WTC11 (cell line): ENCODE data around the gene NETO1.

Experiments
- TF ChIP-seq, protein P1 (sequence below): sonication (generic); formaldehyde crosslinking; IDR thresholded peaks from 2 replicates; pipeline ENCODE4 v1.8.0; 2023; ENCODE audit warnings: missing genetic modification reagents
- TF ChIP-seq, protein P2 (sequence below): fragments of 200-600 bp; IDR thresholded peaks from 2 replicates; pipeline ENCODE4 v1.8.0; 2022; ENCODE audit warnings: antibody characterized with exemption
- TF ChIP-seq, protein P3 (sequence below): sonication (generic); formaldehyde crosslinking; IDR thresholded peaks from 2 replicates; pipeline ENCODE4 v1.8.0; 2022; ENCODE audit warnings: mild to moderate bottlenecking, missing genetic modification reagents
- TF ChIP-seq, protein P4 (sequence below): sonication (generic); formaldehyde crosslinking; IDR thresholded peaks from 2 replicates; pipeline ENCODE4 v1.8.1; 2022; ENCODE audit warnings: mild to moderate bottlenecking, moderate library complexity, missing genetic modification reagents

DNA sequence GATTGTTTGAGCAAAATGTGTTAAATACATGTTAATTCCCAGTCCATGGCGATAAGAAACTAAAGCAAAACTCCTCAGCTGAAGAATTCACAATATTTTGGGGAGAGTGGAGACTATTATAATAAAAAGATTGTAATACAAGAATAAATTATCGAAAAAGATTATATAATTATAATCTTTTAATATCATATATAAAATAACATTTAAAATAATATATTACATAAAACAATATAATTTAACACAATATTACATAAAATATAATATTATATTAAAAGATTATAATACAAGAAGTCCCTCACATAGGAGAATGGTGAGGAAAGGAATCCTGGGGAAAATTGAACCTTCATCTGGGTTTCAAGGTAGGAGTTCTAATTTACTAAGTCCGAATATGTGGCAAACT lies 33.1 kb downstream of the NETO1 start:
- TF ChIP-seq, protein P1, sequence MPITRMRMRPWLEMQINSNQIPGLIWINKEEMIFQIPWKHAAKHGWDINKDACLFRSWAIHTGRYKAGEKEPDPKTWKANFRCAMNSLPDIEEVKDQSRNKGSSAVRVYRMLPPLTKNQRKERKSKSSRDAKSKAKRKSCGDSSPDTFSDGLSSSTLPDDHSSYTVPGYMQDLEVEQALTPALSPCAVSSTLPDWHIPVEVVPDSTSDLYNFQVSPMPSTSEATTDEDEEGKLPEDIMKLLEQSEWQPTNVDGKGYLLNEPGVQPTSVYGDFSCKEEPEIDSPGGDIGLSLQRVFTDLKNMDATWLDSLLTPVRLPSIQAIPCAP (CRISPR knock-in tag), result no peak
- TF ChIP-seq, protein P2, sequence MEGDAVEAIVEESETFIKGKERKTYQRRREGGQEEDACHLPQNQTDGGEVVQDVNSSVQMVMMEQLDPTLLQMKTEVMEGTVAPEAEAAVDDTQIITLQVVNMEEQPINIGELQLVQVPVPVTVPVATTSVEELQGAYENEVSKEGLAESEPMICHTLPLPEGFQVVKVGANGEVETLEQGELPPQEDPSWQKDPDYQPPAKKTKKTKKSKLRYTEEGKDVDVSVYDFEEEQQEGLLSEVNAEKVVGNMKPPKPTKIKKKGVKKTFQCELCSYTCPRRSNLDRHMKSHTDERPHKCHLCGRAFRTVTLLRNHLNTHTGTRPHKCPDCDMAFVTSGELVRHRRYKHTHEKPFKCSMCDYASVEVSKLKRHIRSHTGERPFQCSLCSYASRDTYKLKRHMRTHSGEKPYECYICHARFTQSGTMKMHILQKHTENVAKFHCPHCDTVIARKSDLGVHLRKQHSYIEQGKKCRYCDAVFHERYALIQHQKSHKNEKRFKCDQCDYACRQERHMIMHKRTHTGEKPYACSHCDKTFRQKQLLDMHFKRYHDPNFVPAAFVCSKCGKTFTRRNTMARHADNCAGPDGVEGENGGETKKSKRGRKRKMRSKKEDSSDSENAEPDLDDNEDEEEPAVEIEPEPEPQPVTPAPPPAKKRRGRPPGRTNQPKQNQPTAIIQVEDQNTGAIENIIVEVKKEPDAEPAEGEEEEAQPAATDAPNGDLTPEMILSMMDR, result no peak
- TF ChIP-seq, protein P3, sequence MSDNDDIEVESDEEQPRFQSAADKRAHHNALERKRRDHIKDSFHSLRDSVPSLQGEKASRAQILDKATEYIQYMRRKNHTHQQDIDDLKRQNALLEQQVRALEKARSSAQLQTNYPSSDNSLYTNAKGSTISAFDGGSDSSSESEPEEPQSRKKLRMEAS (CRISPR knock-in tag), result no peak
- TF ChIP-seq, protein P4, sequence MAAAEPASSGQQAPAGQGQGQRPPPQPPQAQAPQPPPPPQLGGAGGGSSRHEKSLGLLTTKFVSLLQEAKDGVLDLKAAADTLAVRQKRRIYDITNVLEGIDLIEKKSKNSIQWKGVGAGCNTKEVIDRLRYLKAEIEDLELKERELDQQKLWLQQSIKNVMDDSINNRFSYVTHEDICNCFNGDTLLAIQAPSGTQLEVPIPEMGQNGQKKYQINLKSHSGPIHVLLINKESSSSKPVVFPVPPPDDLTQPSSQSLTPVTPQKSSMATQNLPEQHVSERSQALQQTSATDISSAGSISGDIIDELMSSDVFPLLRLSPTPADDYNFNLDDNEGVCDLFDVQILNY (CRISPR knock-in tag), result no peak
